H1 (cell line): Measurements from ENCODE around the gene LPP. TPM values are rescaled to one million over a fixed set of nuclear protein-coding genes. Genes with fewer than 3 reads are reported as not detected.

Experiments used
- CTCF ChIA-PET: fragments of 300-600 bp; sonication (Branson Sonifier 250); formaldehyde crosslinking; loops from one replicate; lab custom pipeline; 2021; ENCODE audit not compliant: partially characterized antibody; lab: Charles Lee
- POLR2A ChIA-PET: fragments of 300-600 bp; sonication (Branson Sonifier 250); formaldehyde crosslinking; loops from one replicate; lab custom pipeline; 2021; ENCODE audit warnings: inconsistent platforms; ENCODE audit not compliant: partially characterized antibody; lab: Charles Lee
- DNase-seq, 2 experiments: peaks; one replicate each; pipeline versions ENCODE4 v3.0.0 to v3.0.0-alpha.2; 2010 to 2022; ENCODE audit warnings: low spot score in 2 of 2, low read depth in 1 of 2, mixed read lengths in 1 of 2
- FAIRE-seq: peaks from 2 replicates; lab custom pipeline; 2011; peaks lifted over from hg19 to GRCh38; lab: Jason Lieb, UNC
- H2AFZ ChIP-seq: 2 replicates; pipeline ENCODE4 v1.8.1; 2012; ENCODE audit warnings: low read length, inconsistent platforms
- H2AK5ac ChIP-seq: 2 replicates; pipeline ENCODE4 v1.6.1; 2013; ENCODE audit warnings: low read depth, low read length
- H2BK120ac ChIP-seq: replicated peaks from 2 replicates; pipeline ENCODE3; 2013; ENCODE audit warnings: low read depth, low read length, inconsistent platforms
- H2BK12ac ChIP-seq: 2 replicates; pipeline ENCODE4 v1.6.1; 2013; ENCODE audit warnings: low read depth, low read length
- H2BK15ac ChIP-seq: 2 replicates; pipeline ENCODE4 v1.6.1; 2013; ENCODE audit warnings: low read length
- H2BK20ac ChIP-seq: 2 replicates; pipeline ENCODE4 v1.6.1; 2013; ENCODE audit warnings: low read length
- H2BK5ac ChIP-seq: 2 replicates; pipeline ENCODE4 v1.6.1; 2013; ENCODE audit warnings: low read depth, low read length
- H3K14ac ChIP-seq: 2 replicates; pipeline ENCODE4 v1.6.1; 2013; ENCODE audit warnings: inconsistent platforms; ENCODE audit not compliant: insufficient read length
- H3K18ac ChIP-seq: 2 replicates; pipeline ENCODE4 v1.6.1; 2013; ENCODE audit warnings: low read length; ENCODE audit errors: extremely low read depth
- H3K23ac ChIP-seq: 2 replicates; pipeline ENCODE4 v1.6.1; 2013; ENCODE audit warnings: inconsistent platforms; ENCODE audit not compliant: insufficient read length
- H3K23me2 ChIP-seq: 2 replicates; pipeline ENCODE4 v1.6.1; 2013; ENCODE audit warnings: low read depth, low read length
- H3K27ac ChIP-seq: 2 replicates; pipeline ENCODE4 v1.6.1; 2011; ENCODE audit warnings: low read depth, low read length, inconsistent platforms
- H3K27me3 ChIP-seq, 4 experiments: replicated peaks in 1 of 4; 1 replicate in 1 of 4; 2 replicates in 3 of 4; pipeline versions ENCODE4 v1.6.1 to v1.8.1; 2011 to 2013; ENCODE audit warnings: low read length in 3 of 4, mild to moderate bottlenecking in 3 of 4, inconsistent platforms in 2 of 4, mixed read lengths in 2 of 4, moderate library complexity in 1 of 4; ENCODE audit not compliant: control insufficient read depth in 3 of 4, insufficient read depth in 3 of 4; ENCODE audit errors: extremely low read depth in 1 of 4
- H3K36me3 ChIP-seq, 4 experiments: 2 replicates each; pipeline versions ENCODE4 v1.6.1 to v1.8.1; 2011 to 2013; ENCODE audit warnings: mild to moderate bottlenecking in 4 of 4, low read length in 3 of 4, moderate library complexity in 2 of 4, control low read depth in 1 of 4, inconsistent platforms in 1 of 4; ENCODE audit not compliant: insufficient read depth in 4 of 4, control insufficient read depth in 2 of 4
- H3K4ac ChIP-seq: replicated peaks from 2 replicates; pipeline ENCODE3; 2013; ENCODE audit warnings: low read length, low read depth, mixed read lengths, inconsistent platforms; ENCODE audit not compliant: insufficient read length
- H3K4me1 ChIP-seq, 4 experiments: replicated peaks in 1 of 4; 1 replicate in 1 of 4; 2 replicates in 3 of 4; pipeline versions ENCODE4 v1.6.1 to v1.8.1; 2011 to 2013; ENCODE audit warnings: low read length in 3 of 4, inconsistent platforms in 2 of 4, mixed read lengths in 1 of 4; ENCODE audit not compliant: insufficient read depth in 4 of 4, control insufficient read depth in 3 of 4
- H3K4me2 ChIP-seq, 2 experiments: 2 replicates each; pipeline versions ENCODE4 v1.6.1 to v1.8.1; 2011 to 2013; ENCODE audit warnings: low read depth in 2 of 2, low read length in 2 of 2, control low read depth in 1 of 2, inconsistent platforms in 1 of 2, mild to moderate bottlenecking in 1 of 2; ENCODE audit not compliant: insufficient read depth in 1 of 2
- H3K4me3 ChIP-seq, 4 experiments: fragments of 200-600, 300-600 bp in 1 of 4; sonication (generic), shearing (Covaris generic), sonication (Bioruptor Twin) in 1 of 4; 2 replicates each; pipeline versions ENCODE4 v1.5.1 to v1.8.1; 2011 to 2016; ENCODE audit warnings: low read length in 4 of 4, low read depth in 3 of 4, control low read depth in 2 of 4, inconsistent platforms in 2 of 4, mild to moderate bottlenecking in 2 of 4, mixed read lengths in 1 of 4, moderate library complexity in 1 of 4; ENCODE audit not compliant: insufficient read depth in 2 of 4; ENCODE audit errors: extremely low read depth in 1 of 4
- H3K56ac ChIP-seq: replicated peaks from 2 replicates; pipeline ENCODE3; 2013; ENCODE audit warnings: low read depth, mild to moderate bottlenecking, mixed read lengths, low read length, inconsistent platforms; ENCODE audit not compliant: insufficient read length
- H3K79me1 ChIP-seq: 2 replicates; pipeline ENCODE4 v1.6.1; 2013; ENCODE audit warnings: low read depth, low read length, control low read depth
- H3K79me2 ChIP-seq, 2 experiments: 2 replicates each; pipeline versions ENCODE4 v1.6.1 to v1.8.1; 2012 to 2013; ENCODE audit warnings: low read length in 2 of 2, mild to moderate bottlenecking in 2 of 2, inconsistent platforms in 1 of 2; ENCODE audit not compliant: insufficient read depth in 2 of 2, control insufficient read depth in 1 of 2
- H3K9ac ChIP-seq, 4 experiments: replicated peaks in 1 of 4; 1 replicate in 1 of 4; 2 replicates in 3 of 4; pipeline versions ENCODE4 v1.6.1 to v1.8.1; 2011 to 2013; ENCODE audit warnings: low read depth in 3 of 4, low read length in 3 of 4, control low read depth in 2 of 4, mild to moderate bottlenecking in 2 of 4, moderate library complexity in 2 of 4, inconsistent platforms in 1 of 4; ENCODE audit errors: extremely low read depth in 1 of 4
- H3K9me3 ChIP-seq, 2 experiments: 2 replicates each; pipeline versions ENCODE4 v1.6.1 to v1.8.1; 2012 to 2013; ENCODE audit warnings: mild to moderate bottlenecking in 2 of 2, moderate library complexity in 2 of 2, control low read depth in 1 of 2, inconsistent platforms in 1 of 2, low read depth in 1 of 2, low read length in 1 of 2, mixed read lengths in 1 of 2; ENCODE audit not compliant: insufficient read depth in 2 of 2
- H4K20me1 ChIP-seq, 2 experiments: replicated peaks in 1 of 2; 2 replicates each; pipeline versions ENCODE3 to v1.8.1; 2011 to 2013; ENCODE audit warnings: inconsistent platforms in 2 of 2, low read length in 2 of 2, mild to moderate bottlenecking in 1 of 2; ENCODE audit not compliant: insufficient read depth in 2 of 2, control insufficient read depth in 1 of 2
- H4K5ac ChIP-seq: 2 replicates; pipeline ENCODE4 v1.6.1; 2013; ENCODE audit warnings: low read length, low read depth, mixed read lengths, inconsistent platforms; ENCODE audit not compliant: insufficient read length
- H4K8ac ChIP-seq: 2 replicates; pipeline ENCODE4 v1.8.0; 2013; ENCODE audit warnings: mild to moderate bottlenecking, moderate library complexity, low read length, inconsistent platforms; ENCODE audit not compliant: insufficient read depth; ENCODE audit errors: extremely low read depth
- H4K91ac ChIP-seq: replicated peaks from 2 replicates; pipeline ENCODE3; 2013; ENCODE audit warnings: low read length, mixed read lengths, inconsistent platforms; ENCODE audit not compliant: insufficient read length
- CBX5 ChIP-seq: fragments of 300-800, 300-1000 bp; sonication (generic); IDR thresholded peaks from 2 replicates; pipeline ENCODE4 v1.7.1; 2016; ENCODE audit warnings: antibody characterized with exemption, low read length, low read depth
- EGR1 ChIP-seq: IDR thresholded peaks from 2 replicates; pipeline ENCODE4 v1.6.1; 2011; ENCODE audit warnings: low read depth, low read length, borderline replicate concordance
- EZH2 ChIP-seq: fragments of 200-600 bp; sonication (generic); IDR thresholded peaks from 2 replicates; pipeline ENCODE4 v1.7.1; 2012; ENCODE audit warnings: low read depth, mild to moderate bottlenecking, moderate library complexity, low read length, inconsistent platforms; ENCODE audit not compliant: severe bottlenecking
- POLR2AphosphoS5 ChIP-seq: IDR thresholded peaks from 2 replicates; pipeline ENCODE4 v1.6.1; 2011; ENCODE audit warnings: low read depth, low read length
- RFX5 ChIP-seq: IDR thresholded peaks from 2 replicates; pipeline ENCODE4 v1.6.1; 2011; ENCODE audit warnings: low read depth, low read length, improper control_type of control experiment, borderline replicate concordance
- SAP30 ChIP-seq: fragments of 300-600 bp; sonication (generic); IDR thresholded peaks from 2 replicates; pipeline ENCODE4 v1.7.1; 2012; ENCODE audit warnings: low read length, moderate library complexity, mild to moderate bottlenecking, inconsistent platforms; ENCODE audit not compliant: insufficient read depth, insufficient replicate concordance
- WGBS, 2 experiments: shearing (Covaris generic) in 1 of 2; methylation state at CpG; one replicate each; pipeline versions ENCODE4 v1.1.6 to v1.1.7; 2013 to 2015; ENCODE audit warnings: low lambda C conversion rate in 2 of 2, mixed read lengths in 2 of 2, inconsistent platforms in 1 of 2, low coverage in 1 of 2, missing lambda C conversion rate in 1 of 2; ENCODE audit not compliant: insufficient replicate concordance in 2 of 2, insufficient coverage in 1 of 2, insufficient read length in 1 of 2; ENCODE audit errors: extremely low coverage in 1 of 2, missing lambda C conversion rate in 1 of 2; 5-methylcytosine and 5-hydroxymethylcytosine counted together
- polyA plus RNA-seq, 7 experiments: library from polyadenylated mRNA; depleted of rRNA in 3 of 7; stranded (reverse) in 5 of 7; unstranded in 2 of 7; fragments of >200 nt in 5 of 7; fragments of 200-250 nt in 2 of 7; gene quantifications; 1 replicate in 5 of 7; 2 replicates in 1 of 7; 4 replicates in 1 of 7; pipeline versions ENCODE4 v1.2.1 to v1.2.3, GENCODE V29; 2011 to 2013; ENCODE audit warnings: missing spikeins in 2 of 7, mixed read lengths in 2 of 7
- total RNA-seq: library from RNA; stranded (reverse); fragmentation: NEBNext Ultra II Directional; extraction: Animal tissue kit (Norgen Biotek cat#: 25700); gene quantifications from 2 replicates; pipeline ENCODE4 v1.2.1, GENCODE V29; 2021

The LPP gene
- total and polyA plus RNA-seq, 2 of the 8 experiments (the other 6 are each of a cell fraction or from before 2014, with no cell fraction given) = 10.0 to 53.3 TPM

- H3K36me3 ChIP-seq = no peaks in the 10 kb centered on the region
- ChIA-PET CTCF (interaction anchor here (0.7 to 1.7 kb wide), 4 partner anchors 10 to 670 kb away, joined by 3 to 5 read pairs (median 4); no protein-coding TSS in a partner anchor), POLR2A (interaction anchor here (0.8 kb wide), 1 partner anchor 253 kb away, joined by 3 read pairs; no protein-coding TSS in a partner anchor)
- no peak overlapping the region for H4K8ac ChIP-seq
- H3K79me2 ChIP-seq = no peaks in the 10 kb centered on the region
- H4K91ac ChIP-seq = no peak overlapping the region
- no peak overlapping the region for H2BK12ac ChIP-seq
- no peak for FAIRE-seq
- no peak overlapping the region for H2AFZ ChIP-seq
- peaks cover 0 to 2% of the 10 kb centered on the region in 2 experiments for H4K20me1 ChIP-seq
- no peaks in the 10 kb centered on the region for H3K27me3 ChIP-seq
- H3K27ac ChIP-seq = no peak overlapping the region
- H3K4me3 ChIP-seq = no peak overlapping the region
- H4K5ac ChIP-seq = no peak overlapping the region
- H3K9me3 ChIP-seq = no peaks in the 10 kb centered on the region
- no peak overlapping the region for H3K18ac ChIP-seq
- H2BK120ac ChIP-seq = no peak overlapping the region
- no peak overlapping the region for H3K4me2 ChIP-seq
- H3K56ac ChIP-seq = no peak overlapping the region
- no peak overlapping the region for H2BK15ac ChIP-seq
- H3K4me1 ChIP-seq = no peaks in the 10 kb centered on the region
- no peak overlapping the region for H3K9ac ChIP-seq
- H2BK20ac ChIP-seq = no peak overlapping the region
- TF ChIP-seq POLR2AphosphoS5 = no peak
- TF ChIP-seq CBX5 = no peak
- no peak for TF ChIP-seq RFX5
- TF ChIP-seq EGR1 = no peak
- no peak for TF ChIP-seq SAP30
- no peak for TF ChIP-seq EZH2
- 91% methylated on average over 3 of the region's 3 CpGs; no CpG with 5 or more reads in 1 of the 2 experiments for WGBS, 2 experiments
- no peak overlapping the region for H3K14ac ChIP-seq
- H2AK5ac ChIP-seq = no peak overlapping the region
- no peak for DNase-seq
- no peaks in the 10 kb centered on the region for H3K79me1 ChIP-seq
- H2BK5ac ChIP-seq = no peak overlapping the region
- H3K23me2 ChIP-seq = no peaks in the 10 kb centered on the region
- H3K23ac ChIP-seq = no peak overlapping the region
- no peak overlapping the region for H3K4ac ChIP-seq
Measured at GRCh38 chr3:188408831-188409230, 254.9 kb downstream of the LPP start.
